IPS-15b (cell line): ENCODE measurements around the gene SIRPG.
"Not testable (repeated sequence)": the region's sequence is repeated elsewhere in the genome, so short reads cannot be mapped to it uniquely, and the experiment has no call there.

ENCODE experiments used
- H3K27me3 ChIP-seq: one replicate; pipeline ENCODE4 v1.6.1; 2013; ENCODE audit warnings: low read length; ENCODE audit not compliant: control insufficient read depth, insufficient read depth
- H3K36me3 ChIP-seq: one replicate; pipeline ENCODE4 v1.6.1; 2013; ENCODE audit warnings: low read length; ENCODE audit not compliant: control insufficient read depth, insufficient read depth
- H3K4me1 ChIP-seq: one replicate; pipeline ENCODE4 v1.6.1; 2013; ENCODE audit warnings: mild to moderate bottlenecking, low read length; ENCODE audit not compliant: control insufficient read depth, insufficient read depth
- H3K4me3 ChIP-seq: one replicate; pipeline ENCODE4 v1.5.1; 2013; ENCODE audit warnings: low read depth, low read length
- H3K9ac ChIP-seq: one replicate; pipeline ENCODE4 v1.6.1; 2013; ENCODE audit warnings: low read depth, mild to moderate bottlenecking, low read length
- H3K9me3 ChIP-seq: one replicate; pipeline ENCODE4 v1.6.1; 2013; ENCODE audit warnings: mild to moderate bottlenecking, low read length; ENCODE audit not compliant: control insufficient read depth, insufficient read depth

Gene SIRPG

DNA sequence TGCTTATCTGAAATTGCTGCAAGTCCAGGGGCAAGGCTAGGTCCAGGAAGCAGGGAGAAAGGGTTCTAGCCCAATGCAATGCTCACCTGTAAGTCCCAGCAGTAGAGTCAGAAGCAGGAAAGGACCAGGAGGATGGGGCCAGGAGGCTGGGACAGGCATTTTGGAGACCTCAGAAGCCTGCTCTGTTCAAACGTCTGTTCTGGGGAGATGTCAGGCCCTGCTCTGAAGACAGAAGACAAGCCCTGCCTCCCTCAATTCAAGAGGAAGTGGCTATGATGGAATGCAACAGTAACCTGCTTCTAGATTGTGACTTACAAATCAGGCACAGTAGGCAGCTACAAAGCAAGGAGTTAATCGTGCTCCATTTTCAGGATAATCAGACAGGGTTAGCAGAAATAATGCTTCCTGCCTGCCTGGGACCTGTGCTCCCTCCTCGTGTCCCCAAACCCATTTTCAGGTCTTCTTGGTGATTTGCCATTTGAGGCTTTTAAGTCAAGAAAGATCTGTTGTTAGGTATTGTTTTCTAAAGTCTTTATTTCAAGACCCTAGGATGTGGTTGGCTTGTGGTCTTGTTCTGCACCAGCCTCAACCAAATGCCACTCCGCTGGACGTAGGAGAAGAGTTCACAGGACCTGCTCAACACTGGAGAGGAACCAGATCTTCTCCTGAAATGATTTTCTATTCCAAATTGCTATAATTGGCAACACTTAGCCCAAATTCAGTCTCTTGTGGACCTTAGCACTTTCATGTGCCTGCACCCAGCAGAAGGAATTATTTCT lies at the start of gene SIRPG:
TSS of gene SIRPG (minus strand) at position 224 of the 779 bp plus-strand sequence. CDS start at position 159, 65 bp downstream.
- no peaks in the 10 kb centered on the region for H3K4me1 ChIP-seq
- no peak within 1 kb of the TSS for H3K4me3 ChIP-seq
- H3K9ac ChIP-seq = no peak within 1 kb of the TSS
- no peaks in the 10 kb centered on the region for H3K27me3 ChIP-seq
- no peaks in the 10 kb centered on the region for H3K9me3 ChIP-seq
- no peaks in the 10 kb centered on the region for H3K36me3 ChIP-seq

DNA sequence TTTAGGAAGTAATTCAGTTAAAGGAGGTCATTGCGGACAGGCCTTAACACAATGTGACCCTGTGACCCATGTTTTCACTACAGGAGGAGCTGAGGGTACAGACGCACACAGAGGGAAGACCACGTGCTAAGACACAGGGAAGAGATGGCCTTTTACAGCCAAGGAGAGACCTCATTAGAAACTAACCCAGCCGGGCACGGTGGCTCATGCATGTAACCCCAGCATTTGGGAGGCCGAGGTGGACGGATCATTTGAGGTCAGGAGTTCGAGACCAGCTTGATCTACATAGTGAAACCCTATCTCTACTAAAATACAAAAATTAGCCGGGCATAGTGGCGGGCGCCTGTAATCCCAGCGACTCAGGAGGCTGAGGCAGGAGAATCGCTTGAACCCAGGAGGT lies 49.3 kb upstream of the SIRPG start:
- H3K4me3 ChIP-seq, H3K9ac ChIP-seq, H3K27me3 ChIP-seq, H3K4me1 ChIP-seq, H3K9me3 ChIP-seq, H3K36me3 ChIP-seq: not testable (repeated sequence)

DNA sequence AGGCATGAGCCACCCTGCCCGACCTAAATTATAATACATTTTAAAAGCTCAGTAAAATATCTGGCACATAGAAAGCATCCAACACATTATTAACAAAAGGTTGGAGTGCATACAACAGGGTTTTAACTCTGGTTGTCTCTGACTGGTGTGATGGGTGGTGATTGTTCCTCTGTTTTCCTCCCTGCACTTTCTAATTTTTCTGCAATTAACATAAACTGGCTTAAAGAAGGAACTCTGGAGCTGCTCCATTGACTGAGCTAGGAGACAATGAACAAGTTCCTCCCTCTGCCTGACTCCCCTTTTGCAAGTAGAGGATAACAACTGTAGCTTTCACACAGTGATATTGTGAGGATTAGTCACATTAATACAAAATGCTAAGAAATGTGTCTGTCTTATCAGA lies 48.5 kb upstream of the SIRPG start:
- H3K9me3 ChIP-seq = no peaks in the 10 kb centered on the region
- H3K27me3 ChIP-seq = peaks cover under 1% of the 10 kb centered on the region
- no peak overlapping the region for H3K4me3 ChIP-seq
- H3K9ac ChIP-seq = no peak overlapping the region
- H3K4me1 ChIP-seq = peaks cover under 1% of the 10 kb centered on the region
- H3K36me3 ChIP-seq = no peaks in the 10 kb centered on the region

DNA sequence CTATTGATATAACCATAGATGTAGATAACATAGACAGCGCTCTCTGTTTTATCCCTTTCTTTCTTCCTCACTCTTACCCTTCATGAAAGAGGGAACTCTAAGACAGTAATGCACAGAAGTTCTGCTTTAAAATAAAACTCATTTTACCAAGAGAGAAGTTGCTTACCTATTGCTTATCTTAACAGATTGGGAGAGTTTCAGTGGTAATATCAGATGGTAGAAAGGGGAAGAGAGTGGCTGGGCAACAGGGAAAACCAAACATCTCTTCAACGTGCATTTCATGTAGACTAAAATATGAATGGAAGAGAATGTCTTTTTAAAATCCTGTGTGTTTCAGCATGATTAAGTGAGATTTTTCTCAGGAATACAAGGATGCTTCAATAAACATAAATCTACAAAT lies 45.3 kb upstream of the SIRPG start:
- Histone ChIP-seq H3K9me3 (no peaks in the 10 kb centered on the region), H3K27me3 (no peaks in the 10 kb centered on the region), H3K36me3 (no peaks in the 10 kb centered on the region), H3K4me3 (no peak overlapping the region), H3K9ac (no peak overlapping the region), H3K4me1 (peaks cover 4% of the 10 kb centered on the region)

DNA sequence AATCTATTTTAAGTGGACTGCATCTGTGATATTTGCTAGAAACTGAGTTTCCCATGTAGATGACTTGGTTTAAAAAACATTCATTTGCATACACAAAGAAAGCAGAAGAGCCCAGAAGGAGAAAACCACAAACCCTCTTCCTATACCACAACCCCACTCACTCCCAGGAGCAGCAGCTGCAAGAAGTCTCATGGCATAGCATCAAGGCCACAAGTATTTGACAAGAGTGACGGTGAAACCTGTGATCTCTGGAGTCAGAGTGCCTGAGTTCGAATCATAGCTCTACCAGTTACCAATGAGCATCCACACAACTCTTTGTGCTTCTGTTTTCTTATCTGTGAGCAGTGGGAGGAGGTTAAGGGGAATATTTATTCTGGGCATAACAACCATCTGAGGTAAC lies 44.7 kb upstream of the SIRPG start:
- Histone ChIP-seq H3K9me3 (no peaks in the 10 kb centered on the region), H3K4me3 (no peak overlapping the region), H3K4me1 (peaks cover 4% of the 10 kb centered on the region), H3K27me3 (no peaks in the 10 kb centered on the region), H3K9ac (no peak overlapping the region), H3K36me3 (no peaks in the 10 kb centered on the region)

DNA sequence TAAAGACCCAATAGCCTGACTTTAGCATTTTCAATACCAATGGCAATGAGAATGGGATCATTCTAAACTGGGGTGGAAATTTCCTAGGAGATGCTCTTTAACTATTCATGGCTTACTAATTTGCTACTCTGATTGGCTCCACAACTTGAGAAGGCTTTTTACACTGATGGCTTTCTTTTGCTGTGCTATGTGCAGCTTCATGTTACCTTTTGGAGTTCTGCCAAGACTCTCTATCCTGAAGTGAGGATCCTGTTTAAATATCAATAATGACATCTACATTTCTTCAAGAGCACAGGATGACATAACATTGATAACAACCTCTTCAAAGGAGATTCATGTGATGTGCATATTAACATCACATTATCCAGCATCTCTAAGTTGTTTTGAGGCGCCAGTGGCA lies 43.4 kb upstream of the SIRPG start:
- Histone ChIP-seq H3K4me3 (no peak overlapping the region), H3K9ac (no peak overlapping the region), H3K36me3 (no peaks in the 10 kb centered on the region), H3K27me3 (no peaks in the 10 kb centered on the region), H3K9me3 (no peaks in the 10 kb centered on the region), H3K4me1 (peaks cover 4% of the 10 kb centered on the region)

DNA sequence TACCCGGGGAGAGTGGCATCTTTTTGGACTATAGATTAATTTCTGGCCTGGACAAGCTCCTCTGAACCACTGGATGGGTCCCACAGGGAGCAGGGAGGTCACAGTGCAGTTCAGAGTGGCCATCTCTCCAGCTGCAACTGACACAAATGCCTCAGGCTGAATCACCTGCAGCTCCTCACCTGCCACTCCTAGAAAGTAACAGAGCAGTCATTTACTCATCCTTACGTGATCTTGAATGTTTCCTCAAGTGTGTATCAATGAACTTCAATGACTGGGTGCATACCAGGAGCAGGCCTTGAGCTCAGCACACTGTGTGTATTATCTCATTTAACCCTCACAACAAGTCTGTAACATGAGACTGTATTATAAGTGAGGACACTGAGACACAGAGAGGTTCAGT lies 40.0 kb upstream of the SIRPG start:
- Histone ChIP-seq H3K4me3 (no peak overlapping the region), H3K9me3 (no peaks in the 10 kb centered on the region), H3K4me1 (peaks cover 4% of the 10 kb centered on the region), H3K9ac (no peak overlapping the region), H3K36me3 (no peaks in the 10 kb centered on the region), H3K27me3 (no peaks in the 10 kb centered on the region)

DNA sequence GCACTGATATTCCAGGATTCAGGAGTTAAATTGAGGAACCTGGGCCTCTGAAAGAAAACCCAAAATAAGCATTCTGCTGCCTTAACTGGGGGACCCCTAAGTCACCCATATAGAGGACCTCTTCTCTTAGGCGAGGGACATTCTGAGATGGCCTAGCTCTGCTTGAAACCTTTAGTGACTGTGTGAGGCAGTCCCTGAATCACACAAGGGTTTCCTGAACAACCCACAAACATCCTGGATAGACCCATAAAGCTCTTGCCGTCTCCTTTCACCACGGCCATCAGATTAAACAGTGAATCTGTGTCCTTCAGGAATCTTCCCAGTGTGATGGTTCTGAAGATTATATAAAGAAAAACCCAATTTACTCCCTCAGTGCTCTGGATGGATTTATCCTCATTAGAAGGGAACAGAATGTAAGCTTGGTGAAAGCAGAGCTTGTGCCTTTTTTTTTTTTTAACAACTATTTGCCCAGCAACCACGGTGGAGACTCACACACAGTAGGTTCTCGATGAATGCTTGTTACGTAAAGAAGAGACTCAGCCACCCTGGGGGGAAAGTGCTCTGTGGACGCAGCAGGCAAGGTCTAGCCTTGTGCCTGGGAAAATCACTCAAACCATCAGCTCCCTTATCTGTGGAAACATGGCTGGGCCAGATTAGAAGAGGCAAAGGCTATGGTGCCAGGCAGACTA lies 39.1 kb upstream of the SIRPG start:
- H3K9me3 ChIP-seq = no peaks in the 10 kb centered on the region
- no peaks in the 10 kb centered on the region for H3K36me3 ChIP-seq
- H3K27me3 ChIP-seq = no peaks in the 10 kb centered on the region
- no peak overlapping the region for H3K9ac ChIP-seq
- peaks cover 4% of the 10 kb centered on the region for H3K4me1 ChIP-seq
- H3K4me3 ChIP-seq = no peak overlapping the region

DNA sequence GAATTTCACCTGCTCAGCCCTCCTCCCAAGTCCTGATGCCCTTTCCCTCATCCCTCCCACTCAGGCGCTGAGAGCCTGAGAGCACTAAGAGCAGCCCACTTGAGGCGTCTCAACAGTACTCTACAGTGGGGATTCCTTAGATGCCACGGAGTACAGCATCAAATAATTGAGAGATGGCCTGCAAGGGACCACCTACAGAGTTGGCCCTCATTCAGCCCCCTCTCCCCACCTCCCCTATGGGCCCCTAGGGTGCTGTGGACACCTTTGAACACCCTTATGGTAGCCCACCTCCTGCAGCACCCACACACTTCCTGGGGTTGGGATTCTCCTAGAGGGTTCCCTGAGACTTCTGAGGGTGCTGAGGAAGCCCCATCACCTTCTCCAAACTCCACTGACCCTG lies 37.1 kb upstream of the SIRPG start:
- H3K4me3 ChIP-seq = no peak overlapping the region
- no peaks in the 10 kb centered on the region for H3K9me3 ChIP-seq
- no peak overlapping the region for H3K9ac ChIP-seq
- H3K27me3 ChIP-seq = no peaks in the 10 kb centered on the region
- H3K4me1 ChIP-seq = no peaks in the 10 kb centered on the region
- no peaks in the 10 kb centered on the region for H3K36me3 ChIP-seq

DNA sequence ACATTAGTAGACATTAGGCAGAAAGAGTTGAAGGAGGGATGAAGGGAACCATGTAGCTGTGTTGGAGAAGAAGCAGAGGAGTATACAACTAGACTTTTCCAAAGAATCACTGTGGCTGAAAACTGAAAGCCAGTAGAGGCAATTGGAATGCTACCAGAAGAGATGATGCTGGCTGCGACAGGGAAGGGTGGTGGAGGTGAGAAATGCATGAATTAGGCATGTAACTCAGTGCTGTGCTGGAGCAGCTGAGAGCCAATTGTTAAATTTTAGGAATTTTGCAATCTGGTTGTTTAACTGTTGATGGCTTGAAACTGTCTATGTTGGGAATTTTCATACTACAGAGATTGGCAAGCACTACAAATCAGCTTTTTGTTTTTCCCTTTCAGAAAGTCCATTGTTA lies 35.8 kb upstream of the SIRPG start:
- H3K4me3 ChIP-seq = no peak overlapping the region
- no peak overlapping the region for H3K9ac ChIP-seq
- H3K9me3 ChIP-seq = no peaks in the 10 kb centered on the region
- peaks cover 4% of the 10 kb centered on the region for H3K4me1 ChIP-seq
- no peaks in the 10 kb centered on the region for H3K27me3 ChIP-seq
- no peaks in the 10 kb centered on the region for H3K36me3 ChIP-seq

DNA sequence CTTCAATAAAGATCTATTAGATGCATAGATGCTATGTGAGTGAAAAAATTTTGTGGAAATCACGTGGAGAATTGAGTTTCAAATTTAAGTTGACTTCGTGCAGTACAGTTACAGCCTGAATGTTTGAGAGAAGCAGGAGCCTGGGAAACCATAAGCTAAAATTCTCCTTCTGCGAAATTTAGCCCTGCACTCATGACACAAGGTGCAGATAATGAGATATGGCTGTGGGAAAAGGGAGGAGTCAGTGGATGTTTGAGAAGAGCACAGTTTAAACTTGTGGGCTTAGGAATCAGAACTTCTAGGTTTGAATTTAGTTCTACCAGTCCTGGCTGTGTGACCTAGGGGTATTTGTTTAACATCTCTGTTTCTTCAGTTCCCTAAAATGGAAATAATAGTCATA lies 32.1 kb upstream of the SIRPG start:
- no peaks in the 10 kb centered on the region for H3K27me3 ChIP-seq
- peaks cover 4% of the 10 kb centered on the region for H3K4me1 ChIP-seq
- no peaks in the 10 kb centered on the region for H3K9me3 ChIP-seq
- no peak overlapping the region for H3K4me3 ChIP-seq
- H3K9ac ChIP-seq = no peak overlapping the region
- no peaks in the 10 kb centered on the region for H3K36me3 ChIP-seq

DNA sequence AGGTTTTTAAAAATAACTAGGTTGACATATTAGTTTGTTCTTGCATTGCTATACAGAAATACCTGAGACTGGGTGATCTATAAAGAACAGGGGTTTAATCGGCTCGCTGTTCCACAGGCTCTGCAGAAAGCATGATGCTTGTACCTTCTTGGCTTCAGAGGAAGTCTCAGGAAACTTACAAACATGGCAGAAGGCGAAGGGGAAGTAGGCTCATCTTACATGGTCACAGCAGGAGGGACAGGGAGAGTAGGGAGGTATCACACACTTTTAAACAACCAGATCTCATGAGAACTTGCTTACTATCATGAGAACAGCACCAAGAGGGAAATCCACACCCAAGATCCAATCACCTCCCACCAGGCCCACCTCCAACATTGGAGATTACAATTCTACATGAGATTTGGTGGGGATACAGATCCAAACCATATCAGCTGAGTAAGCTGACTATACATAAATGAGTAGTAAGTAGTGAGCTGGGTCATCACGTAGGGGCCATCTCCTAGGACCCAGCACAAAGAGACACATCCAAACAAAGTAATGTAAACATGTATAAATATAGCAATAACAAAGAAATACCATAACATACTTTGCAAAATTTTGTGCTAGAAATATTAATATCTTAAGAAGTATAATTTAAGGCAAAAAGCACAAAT lies 31.4 kb upstream of the SIRPG start:
- H3K9ac ChIP-seq = no peak overlapping the region

More for the DNA sequence above, 31.4 kb upstream of the SIRPG start:
- Histone ChIP-seq H3K27me3 (no peaks in the 10 kb centered on the region), H3K4me3 (no peak overlapping the region), H3K4me1 (peaks cover 4% of the 10 kb centered on the region), H3K9me3 (no peaks in the 10 kb centered on the region), H3K36me3 (no peaks in the 10 kb centered on the region)
